Coronary artery (tissue), 2 donors: ENCODE data around the gene GPHN.

Experiments used
- DNase-seq: peaks from one replicate; pipeline ENCODE4 v3.0.0-alpha.2; 2017; ENCODE audit warnings: low spot score
- H3K27ac ChIP-seq, 2 donors: fragments of 200-600 bp; sonication (generic); one replicate each; pipeline ENCODE4 v1.5.1; 2016 to 2019
- H3K4me3 ChIP-seq: fragments of 200-600 bp; sonication (generic); 2 replicates; pipeline ENCODE4 v1.5.1; 2016; ENCODE audit warnings: mild to moderate bottlenecking, moderate library complexity
- TF ChIP-seq, protein P1 (sequence below): fragments of 200-600 bp; sonication (generic); IDR thresholded peaks from one replicate; pipeline ENCODE4 v1.5.1; 2019; ENCODE audit warnings: antibody characterized with exemption

The GPHN gene

DNA sequence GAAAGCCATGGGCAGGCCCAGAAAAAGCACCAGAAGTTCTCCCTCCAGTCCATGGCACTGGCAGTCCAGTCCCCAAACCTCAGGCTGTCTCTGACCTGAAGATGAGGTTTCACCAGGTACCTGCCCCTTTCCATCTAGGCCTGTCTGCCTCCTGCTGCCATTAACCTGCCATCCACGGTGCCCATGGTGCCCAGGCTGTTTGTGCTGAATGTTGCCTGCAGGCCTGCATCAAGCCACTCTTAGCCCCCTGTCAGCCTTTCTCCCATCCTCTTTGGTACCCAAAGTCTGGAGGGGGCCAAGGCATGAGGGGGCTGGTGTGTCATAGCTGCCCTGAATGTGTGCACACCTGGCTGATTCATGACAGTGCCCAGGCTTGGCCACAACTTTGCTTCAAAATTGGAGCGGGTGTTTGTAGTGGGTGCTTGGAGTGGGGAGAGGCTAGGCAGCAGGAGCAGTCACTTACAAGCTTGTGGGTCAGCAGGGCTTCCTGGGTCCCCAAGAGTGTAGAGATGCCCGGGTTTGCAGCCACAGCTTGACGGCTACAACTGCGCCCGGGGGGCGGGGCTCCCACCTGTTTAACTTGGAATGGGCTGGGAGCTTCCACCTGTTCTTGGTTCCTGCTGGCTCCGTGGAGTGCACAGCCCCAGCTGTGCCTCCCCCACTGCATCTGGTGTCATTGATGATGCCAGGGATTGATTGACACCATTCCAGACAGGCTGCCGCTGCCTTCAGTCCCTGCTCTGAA lies 88.5 kb downstream of the GPHN start:
- TF ChIP-seq, protein P1, sequence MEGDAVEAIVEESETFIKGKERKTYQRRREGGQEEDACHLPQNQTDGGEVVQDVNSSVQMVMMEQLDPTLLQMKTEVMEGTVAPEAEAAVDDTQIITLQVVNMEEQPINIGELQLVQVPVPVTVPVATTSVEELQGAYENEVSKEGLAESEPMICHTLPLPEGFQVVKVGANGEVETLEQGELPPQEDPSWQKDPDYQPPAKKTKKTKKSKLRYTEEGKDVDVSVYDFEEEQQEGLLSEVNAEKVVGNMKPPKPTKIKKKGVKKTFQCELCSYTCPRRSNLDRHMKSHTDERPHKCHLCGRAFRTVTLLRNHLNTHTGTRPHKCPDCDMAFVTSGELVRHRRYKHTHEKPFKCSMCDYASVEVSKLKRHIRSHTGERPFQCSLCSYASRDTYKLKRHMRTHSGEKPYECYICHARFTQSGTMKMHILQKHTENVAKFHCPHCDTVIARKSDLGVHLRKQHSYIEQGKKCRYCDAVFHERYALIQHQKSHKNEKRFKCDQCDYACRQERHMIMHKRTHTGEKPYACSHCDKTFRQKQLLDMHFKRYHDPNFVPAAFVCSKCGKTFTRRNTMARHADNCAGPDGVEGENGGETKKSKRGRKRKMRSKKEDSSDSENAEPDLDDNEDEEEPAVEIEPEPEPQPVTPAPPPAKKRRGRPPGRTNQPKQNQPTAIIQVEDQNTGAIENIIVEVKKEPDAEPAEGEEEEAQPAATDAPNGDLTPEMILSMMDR = no peak
- DNase-seq = no peak
- H3K27ac ChIP-seq = no peak overlapping the region
- H3K4me3 ChIP-seq = no peak overlapping the region

DNA sequence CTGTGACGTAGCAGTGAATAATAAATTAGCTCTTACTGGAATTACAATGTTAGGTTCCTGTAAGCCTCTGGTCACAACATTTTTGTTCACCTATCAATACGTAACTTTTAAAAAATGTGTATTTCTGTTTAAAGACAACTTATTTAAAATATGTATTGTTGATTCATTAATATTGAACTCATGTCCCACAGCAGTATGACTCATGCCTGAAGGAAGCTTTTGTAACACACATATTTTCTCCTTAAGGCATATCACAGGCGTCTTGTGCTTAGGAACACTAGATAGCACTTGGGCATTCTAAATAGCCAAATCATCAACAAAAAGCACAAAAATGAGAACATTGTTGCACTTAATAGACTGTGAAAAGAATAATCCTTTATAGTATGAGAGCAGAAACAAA lies 92.5 kb downstream of the GPHN start:
- Histone ChIP-seq H3K4me3 (no peak overlapping the region), H3K27ac (no peak overlapping the region)
- no peak for DNase-seq
- TF ChIP-seq, protein P1 = no peak

DNA sequence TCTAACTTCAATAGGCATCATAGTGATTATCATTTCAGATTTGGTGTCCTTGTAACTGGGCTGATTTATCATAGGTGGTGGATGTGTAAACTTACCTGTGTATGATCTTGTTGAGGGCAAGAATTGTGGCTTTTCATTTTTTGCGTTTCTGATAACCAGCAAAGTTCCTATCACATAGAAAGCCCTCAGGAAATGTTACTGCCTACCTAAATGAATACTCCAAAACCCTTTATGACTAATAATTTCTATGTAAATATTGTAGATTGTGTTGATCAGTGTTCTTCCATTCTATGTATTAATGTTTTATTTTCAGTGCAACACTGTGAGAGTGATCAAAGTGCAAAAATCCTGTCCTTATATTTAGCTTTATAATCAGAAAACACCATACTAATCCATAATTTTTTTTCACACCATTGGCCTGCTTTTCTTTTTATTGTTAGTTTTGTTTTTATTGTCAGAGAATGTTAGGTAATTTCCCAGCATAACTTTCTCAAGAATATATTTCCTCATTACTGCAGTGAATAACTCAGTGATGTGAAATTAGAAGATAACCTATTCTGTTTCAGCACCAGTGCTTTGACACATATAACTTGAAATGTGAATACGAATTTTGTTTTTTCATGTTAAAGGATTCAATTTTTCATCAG lies 94.1 kb downstream of the GPHN start:
- TF ChIP-seq, protein P1 = no peak
- Histone ChIP-seq H3K4me3 (no peak overlapping the region), H3K27ac (no peak overlapping the region)
- DNase-seq = no peak

DNA sequence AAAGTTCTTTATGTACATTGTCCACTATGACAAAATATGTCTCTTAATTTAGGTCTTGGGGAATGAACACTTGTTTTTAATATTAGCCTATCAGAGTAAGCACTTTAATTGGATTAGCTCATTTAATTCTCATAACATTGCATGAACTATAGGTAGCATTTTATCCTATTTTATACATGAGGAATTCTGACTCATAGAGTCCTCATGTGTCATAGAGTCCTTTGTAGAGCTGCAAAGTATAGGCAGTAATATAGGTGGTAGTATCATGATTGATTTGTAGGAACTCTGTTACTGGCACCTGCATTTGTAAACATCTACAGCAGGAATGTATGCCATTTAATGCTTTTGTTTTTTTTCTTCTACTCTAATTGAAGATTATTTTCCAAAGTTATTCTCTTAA lies 96.0 kb downstream of the GPHN start:
- H3K27ac ChIP-seq = no peak overlapping the region
- H3K4me3 ChIP-seq = no peak overlapping the region
- TF ChIP-seq, protein P1 = no peak
- no peak for DNase-seq

DNA sequence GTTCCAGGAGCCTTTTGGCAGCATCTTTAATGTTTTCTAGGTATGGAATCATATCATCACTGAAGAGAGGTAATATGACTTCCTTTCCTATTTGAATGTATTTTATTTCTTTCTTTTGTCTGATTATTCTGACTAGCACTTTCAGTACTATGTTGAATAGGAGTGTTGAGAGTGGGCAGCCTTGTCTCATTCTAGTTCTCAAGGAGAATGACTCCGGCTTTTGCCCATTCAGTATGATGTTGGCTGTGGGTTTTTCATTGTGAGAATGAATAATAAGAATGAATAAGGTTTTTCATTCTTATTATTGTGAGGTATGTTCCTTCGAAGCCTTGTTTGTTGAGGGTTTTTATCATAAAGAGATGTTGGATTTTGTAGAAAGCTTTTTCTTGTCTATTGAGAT lies 98.9 kb downstream of the GPHN start:
- TF ChIP-seq, protein P1 = no peak
- H3K27ac ChIP-seq = no peak overlapping the region
- H3K4me3 ChIP-seq = no peak overlapping the region
- no peak for DNase-seq

DNA sequence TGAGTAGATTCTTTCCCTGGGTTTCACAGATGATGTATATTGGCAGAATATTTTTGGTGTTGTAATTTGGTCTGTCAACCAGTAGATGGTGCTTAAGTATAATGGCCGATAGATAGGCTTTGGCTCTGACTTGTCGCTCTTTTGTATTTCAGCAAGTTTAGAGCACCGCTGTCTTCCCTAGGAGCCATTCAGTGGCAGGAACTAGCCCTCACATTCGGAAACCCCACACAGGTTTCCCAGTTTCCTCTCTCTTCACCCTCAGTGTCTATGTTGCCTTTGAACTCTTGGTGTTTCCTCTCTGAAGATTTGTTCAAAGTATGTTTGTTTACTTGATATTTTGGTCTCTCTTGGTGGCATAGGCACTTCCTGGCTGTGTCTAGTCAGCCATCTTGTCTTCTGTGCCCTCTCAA lies 102.2 kb downstream of the GPHN start:
- Histone ChIP-seq H3K27ac (no peak overlapping the region), H3K4me3 (no peak overlapping the region)
- DNase-seq = no peak
- TF ChIP-seq, protein P1 = no peak

DNA sequence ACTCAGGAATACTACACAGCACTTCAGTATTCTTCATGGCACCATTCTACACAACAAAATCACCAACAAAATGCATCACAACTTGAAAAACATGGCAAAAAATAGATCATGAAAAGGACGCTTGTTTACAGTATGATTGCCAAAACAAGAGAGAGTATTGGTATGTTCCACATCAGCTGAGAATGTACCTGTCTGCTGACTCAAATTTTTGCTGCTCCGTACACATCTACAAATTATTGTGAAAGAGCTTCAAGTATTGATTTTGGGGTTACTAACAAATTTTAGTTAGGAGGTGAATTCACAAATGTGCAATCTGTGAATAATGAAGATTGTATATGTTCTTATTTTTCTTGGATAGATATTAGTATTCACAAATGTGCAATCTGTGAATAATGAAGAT lies 105.4 kb downstream of the GPHN start:
- TF ChIP-seq, protein P1 = no peak
- no peak overlapping the region for H3K27ac ChIP-seq
- no peak overlapping the region for H3K4me3 ChIP-seq
- DNase-seq = no peak
